Body of pancreas (tissue), 4 donors: ENCODE data around the gene CAMK2B.

Experiments
- POLR2A ChIP-seq, 3 donors: fragments of 450-650 bp; IDR thresholded peaks; one replicate each; pipeline ENCODE4 v1.6.1; 2016; ENCODE audit warnings: antibody characterized with exemption in 3 of 3, mild to moderate bottlenecking in 2 of 3
- TF ChIP-seq, protein P1 (sequence below), 7 experiments: fragments of 450-650 bp in 4 of 7; fragments of 200-600 bp in 3 of 7; sonication (generic) in 3 of 7; IDR thresholded peaks; one replicate each; pipeline ENCODE4 v1.5.1; 2016 to 2019; ENCODE audit warnings: antibody characterized with exemption in 7 of 7

DNA sequence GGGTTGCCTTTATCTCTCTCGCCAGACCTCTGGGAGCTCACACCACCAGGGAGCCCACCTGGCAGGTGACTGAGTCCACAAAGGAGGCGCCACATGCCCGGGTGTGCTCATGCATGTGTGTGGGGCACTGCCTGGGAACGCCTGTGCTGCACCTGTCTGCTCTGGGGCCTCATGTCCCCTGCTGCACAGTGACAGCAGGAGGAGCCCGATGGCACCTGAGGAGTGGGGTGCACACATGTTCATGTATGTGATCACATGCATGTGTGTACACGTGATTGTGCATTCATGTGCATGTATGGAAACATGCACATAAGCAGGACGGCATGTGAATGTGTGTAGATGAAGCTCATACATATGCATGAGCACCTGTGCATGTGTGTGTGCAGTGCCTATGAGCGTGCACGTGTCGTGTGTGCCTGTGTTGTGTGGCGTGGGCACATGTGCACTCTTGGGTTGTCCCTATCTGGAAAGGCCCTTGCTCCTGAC lies 102.6 kb downstream of the CAMK2B start:
- TF ChIP-seq, protein P1, sequence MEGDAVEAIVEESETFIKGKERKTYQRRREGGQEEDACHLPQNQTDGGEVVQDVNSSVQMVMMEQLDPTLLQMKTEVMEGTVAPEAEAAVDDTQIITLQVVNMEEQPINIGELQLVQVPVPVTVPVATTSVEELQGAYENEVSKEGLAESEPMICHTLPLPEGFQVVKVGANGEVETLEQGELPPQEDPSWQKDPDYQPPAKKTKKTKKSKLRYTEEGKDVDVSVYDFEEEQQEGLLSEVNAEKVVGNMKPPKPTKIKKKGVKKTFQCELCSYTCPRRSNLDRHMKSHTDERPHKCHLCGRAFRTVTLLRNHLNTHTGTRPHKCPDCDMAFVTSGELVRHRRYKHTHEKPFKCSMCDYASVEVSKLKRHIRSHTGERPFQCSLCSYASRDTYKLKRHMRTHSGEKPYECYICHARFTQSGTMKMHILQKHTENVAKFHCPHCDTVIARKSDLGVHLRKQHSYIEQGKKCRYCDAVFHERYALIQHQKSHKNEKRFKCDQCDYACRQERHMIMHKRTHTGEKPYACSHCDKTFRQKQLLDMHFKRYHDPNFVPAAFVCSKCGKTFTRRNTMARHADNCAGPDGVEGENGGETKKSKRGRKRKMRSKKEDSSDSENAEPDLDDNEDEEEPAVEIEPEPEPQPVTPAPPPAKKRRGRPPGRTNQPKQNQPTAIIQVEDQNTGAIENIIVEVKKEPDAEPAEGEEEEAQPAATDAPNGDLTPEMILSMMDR (IDR thresholded peaks at IDR 0.05) = no peak
- no peak for TF ChIP-seq POLR2A (IDR thresholded peaks at IDR 0.05)
